ENCODE results near the gene PARD3. TPM values are rescaled to one million over a fixed set of nuclear protein-coding genes. Genes with fewer than 3 reads are reported as not detected.

PARD3 gene
- polyA plus RNA-seq, 4 donors, result 64.9 to 85.2 (median 73.4) TPM

DNA sequence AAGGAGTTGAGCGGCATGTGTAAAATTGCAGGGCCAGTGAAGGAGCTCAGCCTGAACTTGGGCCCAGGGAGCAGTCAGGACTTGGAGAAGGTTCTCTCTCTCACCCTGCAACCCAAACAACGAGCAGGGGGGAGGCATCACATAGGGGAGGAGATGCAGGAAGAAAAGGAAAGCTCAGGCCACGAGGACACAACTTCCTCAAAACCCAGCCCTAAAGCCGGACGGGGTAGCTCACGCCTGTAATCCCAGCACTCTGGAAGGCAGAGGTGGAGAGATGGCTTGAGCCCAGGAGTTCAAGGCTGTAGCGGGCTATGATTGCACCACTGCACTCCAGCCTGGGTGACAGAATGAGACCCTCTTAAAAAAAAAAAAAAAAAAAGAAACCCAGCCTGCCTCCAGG is 629.1 kb downstream of the PARD3 start:
- no peak for DNase-seq (ENCODE audit: low read depth in 4 of 4, low spot score in 2 of 4)

DNA sequence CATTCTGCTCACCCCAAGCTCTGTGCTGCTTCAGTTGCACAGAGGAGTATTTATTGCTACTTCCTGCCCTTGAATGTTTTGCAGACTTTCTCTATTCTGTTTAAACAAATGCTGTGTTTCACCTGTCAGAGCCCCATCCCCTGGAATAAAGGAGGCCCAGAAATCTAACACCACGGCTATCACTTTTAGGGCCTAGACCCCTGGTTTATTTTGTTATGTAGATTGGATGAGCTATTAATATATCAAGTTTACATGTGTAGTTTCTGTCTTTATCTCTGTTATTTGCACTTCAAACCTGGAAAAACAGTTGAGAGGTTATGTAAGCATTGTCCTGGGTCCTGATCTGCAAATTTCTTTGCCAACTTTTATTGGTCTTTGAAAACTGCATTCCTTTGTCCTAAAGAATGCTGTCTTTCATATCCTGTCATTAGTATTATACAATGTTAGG is 630.1 kb downstream of the PARD3 start:
- no peak for DNase-seq (ENCODE audit: low read depth in 4 of 4, low spot score in 2 of 4)

DNA sequence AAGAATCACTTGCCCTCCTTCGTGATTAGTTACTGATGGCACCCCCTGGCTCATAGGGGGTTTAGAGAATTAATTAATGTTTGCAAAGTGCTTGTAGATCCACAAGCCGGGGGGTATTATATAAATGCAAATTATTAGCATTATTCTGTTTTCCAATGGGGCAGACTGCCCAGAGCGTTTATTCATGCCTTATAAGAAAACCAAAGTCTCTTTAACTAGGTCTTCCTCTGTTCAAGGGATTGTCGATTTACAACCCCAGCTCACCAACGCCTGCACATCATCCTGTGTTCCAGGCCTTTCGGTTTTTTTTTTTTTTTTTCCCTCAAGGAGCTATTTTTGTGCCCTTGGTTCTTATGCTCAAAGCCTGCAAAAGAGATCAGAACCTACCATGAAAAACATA is 630.7 kb downstream of the PARD3 start:
- no peak for DNase-seq (ENCODE audit: low read depth in 4 of 4, low spot score in 2 of 4)

DNA sequence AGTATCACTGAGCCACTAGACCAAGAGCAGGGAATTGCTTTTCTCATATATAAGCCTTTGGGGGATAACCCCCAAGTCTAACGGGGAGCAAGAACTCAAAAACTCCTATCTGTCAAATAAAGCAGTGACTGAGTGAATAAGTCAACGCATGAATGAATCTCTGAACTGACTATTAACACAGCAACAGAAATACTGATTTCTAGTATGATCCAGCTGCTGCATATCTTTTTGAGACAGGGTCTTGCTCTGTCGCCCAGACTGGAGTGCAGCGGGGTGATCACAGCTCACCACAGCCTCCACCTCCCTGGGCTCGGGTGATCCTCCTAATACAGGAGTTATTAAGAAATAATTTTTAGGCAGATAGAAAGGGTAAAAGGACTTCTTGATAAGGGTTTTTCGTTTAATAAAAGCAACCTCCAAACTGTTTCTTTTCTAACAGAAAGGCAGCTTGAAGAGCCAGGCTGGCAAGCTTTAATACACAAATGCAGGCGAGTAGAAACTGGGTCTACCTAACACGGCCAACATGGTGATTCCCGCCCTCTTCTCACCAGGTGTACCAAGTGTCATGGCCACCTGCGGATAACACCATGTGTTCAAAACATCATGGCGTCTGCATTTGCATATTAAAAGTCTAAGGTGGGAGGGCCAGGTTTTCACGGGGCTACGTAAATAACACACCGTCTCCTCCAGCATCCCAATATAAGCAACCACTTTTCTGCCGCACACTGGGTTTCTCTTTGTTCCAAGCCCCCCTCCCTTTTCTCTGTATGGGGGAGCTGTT is 631.9 kb downstream of the PARD3 start:
- DNase-seq (ENCODE audit: low read depth in 4 of 4, low spot score in 2 of 4), result no peak

DNA sequence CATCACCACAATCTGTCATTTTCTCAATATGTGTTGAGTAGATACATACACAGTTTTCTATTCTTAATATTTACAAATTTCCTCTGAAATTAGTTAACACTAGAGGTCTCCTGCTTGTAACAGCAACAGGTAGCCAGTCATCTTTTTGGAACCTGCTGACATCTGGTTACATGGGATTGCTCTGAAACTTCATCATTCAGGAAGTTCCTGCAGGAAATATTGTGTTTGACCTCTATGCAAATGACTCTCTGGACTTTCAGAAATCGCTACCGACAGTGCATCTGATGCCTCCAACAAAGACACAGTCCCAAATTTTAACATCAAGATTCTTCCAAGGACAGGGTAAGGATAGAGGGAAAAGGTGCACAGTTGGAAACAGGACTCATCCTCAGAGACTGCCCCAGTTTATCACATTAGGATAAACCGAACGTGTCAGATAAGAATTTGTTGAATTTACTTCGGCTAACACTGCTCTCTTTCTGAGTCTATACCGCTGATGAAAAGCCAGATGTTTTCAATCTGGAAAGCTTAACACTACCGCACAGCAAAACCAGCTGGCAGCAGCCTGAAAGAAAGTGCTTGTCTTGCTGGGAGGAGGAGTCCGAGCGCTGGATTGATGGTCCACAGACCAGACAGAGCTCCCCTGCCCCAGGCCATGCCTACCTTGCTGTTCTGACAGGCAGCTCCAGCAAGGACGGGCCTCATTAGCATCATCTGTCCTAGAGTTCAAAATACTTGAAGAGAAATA is 633.4 kb downstream of the PARD3 start:
- peak in 2 of 4 donors; percentile 37 to 65 for DNase-seq (ENCODE audit: low read depth in 4 of 4, low spot score in 2 of 4)

DNA sequence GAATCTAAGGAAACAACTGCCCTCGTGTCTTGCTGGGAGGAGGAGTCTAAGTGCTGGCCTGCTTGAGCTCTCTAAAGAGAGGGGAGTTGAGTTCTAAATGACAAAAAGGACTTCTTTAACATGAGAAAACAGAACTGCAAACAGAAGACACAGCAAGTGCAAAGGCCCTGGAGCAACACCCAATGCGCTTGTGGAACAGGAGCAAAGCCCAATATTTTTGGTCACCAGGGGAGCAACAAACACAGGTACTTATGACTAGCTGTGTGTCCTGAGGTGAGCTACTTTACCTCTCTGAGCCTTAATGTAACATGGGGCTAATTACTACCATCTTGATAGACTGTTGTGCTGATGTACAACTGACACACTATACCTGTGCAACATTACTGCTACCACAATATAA is 634.3 kb downstream of the PARD3 start:
- no peak for DNase-seq (ENCODE audit: low read depth in 4 of 4, low spot score in 2 of 4)

DNA sequence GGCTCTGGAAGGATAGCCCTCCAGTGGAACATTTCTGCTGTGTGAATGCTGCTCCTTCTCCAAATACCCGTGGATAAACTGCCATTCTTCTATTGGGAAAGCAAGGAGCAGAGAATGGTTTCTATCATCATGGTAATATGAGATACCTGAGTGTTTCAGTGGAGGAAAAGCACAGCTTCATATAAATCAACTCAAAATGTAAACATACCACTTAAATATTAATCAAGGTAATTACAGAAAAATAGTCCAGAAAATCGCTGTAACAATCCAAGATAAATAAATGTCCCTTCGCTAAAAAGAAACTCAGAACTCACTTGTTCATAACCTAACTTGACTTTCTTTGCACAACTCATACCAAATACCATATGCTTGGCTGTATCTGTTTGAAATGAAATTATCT is 635.8 kb downstream of the PARD3 start:
- DNase-seq (ENCODE audit: low read depth in 4 of 4, low spot score in 2 of 4), result no peak

DNA sequence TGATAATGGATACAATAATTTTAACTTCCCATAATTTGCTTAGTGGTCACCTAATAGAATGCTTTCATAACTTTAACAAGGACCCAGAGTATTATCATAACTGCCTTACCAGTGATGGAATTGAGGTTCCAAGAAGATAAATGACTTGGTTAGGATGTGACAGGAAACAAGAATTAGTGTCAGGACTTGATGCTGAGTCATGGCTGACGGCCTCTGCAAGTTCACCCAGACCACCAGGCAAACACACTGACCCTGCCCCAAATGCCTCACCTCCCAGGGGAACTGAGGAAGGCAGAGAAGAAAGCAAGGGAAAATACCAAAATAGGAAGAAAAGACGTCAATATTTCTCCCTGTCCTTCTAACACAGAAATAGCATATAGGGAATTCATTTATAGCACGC is 636.3 kb downstream of the PARD3 start:
- DNase-seq (ENCODE audit: low read depth in 4 of 4, low spot score in 2 of 4), result no peak

DNA sequence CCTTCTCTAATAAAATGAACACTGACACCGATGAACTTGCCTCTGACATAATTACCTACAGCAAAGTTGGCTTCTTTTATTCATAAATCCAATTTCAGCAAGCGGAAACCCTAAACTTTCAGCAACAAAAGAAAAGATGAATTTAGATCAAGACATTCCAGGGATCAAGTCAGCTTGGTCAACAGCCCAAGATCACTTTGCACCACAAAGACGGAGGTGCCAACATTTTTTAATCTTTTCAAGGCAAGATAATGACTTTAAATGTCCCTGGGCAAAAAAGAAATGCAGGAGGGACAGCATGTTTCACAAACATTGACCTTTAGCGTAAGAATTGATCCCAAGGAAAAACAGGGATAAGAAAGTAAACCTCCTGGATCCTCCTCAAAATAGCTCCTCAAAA is 636.9 kb downstream of the PARD3 start:
- no peak for DNase-seq (ENCODE audit: low read depth in 4 of 4, low spot score in 2 of 4)

DNA sequence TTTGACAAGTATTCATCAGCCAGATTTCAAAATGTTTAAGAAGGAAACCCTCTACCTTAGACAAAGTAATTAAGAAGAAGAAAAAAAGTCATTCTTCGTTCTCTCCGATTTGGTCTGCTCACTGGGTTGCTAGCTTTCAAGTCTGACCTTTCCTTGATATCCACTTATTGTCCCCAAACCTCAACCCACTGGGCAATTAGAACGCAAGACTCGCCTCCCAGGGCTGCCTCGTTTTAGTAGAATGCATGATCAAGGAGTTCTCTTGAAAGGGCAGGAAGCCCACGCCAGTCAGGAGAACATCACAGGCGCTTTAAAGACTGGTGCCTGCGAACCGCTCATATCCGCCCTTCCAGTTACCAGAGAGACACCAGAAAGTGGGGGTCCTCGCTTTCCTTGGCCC is 637.7 kb downstream of the PARD3 start:
- no peak for DNase-seq (ENCODE audit: low read depth in 4 of 4, low spot score in 2 of 4)

DNA sequence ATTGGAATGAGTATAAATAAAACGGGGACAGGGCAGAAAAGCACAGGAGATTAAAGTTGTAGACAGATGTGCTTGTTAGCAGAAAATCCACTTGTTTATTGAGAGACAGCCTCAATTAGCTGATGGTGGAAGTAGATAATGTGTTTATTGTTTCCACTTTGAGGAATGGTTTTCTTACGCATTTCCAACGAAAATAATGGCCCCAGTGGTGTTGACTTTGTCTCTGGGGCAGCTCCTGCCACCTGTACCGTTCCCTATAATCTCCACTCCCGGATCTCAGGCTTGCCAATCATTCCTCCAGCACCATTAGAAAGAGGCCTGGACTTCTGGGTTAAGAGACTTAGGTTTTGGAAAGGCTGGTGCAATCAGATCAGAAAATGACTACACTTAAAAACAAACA is 638.7 kb downstream of the PARD3 start:
- DNase-seq (ENCODE audit: low read depth in 4 of 4, low spot score in 2 of 4), result no peak

DNA sequence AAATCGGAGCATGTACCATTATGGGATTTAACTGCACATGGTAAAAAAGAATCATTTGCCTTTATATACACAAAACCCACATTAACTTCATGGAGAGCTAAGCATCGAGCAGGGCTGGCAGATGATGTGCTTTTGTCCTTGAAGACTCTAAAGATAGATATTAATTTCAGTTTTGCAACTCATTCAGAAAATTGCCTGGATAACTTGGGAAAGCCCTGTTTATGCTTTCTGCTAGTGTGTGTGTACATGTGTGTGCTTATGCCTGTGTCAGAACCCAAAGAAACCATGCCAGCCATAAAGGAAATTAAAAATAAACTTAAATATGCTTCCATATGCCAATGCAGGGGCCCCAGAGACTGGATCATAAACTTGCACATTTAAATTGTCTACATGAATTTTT is 640.0 kb downstream of the PARD3 start:
- DNase-seq (ENCODE audit: low read depth in 4 of 4, low spot score in 2 of 4), result no peak

DNA sequence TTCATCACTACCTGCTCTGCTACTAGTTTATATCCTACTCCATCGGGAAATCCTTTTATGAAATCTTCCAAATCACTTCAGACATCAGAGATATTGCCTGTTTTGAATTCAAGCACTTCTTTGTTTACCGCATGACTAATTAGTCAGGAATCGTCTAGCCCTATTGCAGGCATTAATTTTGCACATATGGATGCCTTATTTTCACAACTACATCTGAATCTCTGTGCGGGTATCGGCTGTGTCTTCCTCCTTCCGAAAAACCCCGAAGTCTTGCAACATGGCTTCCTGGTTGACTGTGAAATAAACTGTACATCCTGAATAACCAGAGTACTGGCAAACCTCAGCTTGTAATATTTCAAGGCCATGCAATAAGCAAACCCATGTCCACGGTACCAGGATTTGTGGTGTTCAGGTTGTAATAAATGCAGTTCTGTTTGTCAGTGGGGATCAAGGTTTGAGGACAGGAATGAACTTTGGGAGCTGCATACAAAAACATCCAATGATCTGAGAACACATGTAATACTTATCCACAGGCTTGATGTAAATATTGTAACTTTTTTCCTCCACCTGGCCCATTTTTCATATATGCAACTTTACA is 642.1 kb downstream of the PARD3 start:
- no peak for DNase-seq (ENCODE audit: low read depth in 4 of 4, low spot score in 2 of 4)

DNA sequence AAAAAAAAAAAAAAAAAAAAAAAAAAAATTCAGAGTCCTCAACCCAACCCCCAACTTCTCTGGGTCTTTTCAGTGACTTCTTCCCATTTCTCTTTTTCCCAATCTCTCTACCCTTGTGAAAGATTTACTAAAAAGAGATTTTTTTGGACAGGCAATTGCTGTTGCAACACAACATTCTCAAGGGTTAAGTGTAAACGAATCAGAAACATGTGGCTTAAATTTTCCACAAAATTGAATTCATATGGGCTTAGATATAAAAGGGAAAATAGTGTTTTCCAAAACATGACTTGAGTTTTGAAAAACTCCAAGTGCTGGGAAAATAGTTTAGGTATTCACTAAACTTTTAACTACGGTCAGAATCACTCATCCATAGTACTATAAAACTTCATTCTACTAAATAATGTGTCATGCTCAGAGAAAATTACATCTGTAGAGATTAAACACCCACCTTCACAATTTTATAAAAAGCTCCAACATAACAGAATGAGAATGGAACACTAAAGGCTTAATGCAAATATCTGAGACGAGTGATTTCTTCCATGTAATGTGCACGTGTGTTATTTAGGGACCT is 643.1 kb downstream of the PARD3 start:
- no peak for DNase-seq (ENCODE audit: low read depth in 4 of 4, low spot score in 2 of 4)

DNA sequence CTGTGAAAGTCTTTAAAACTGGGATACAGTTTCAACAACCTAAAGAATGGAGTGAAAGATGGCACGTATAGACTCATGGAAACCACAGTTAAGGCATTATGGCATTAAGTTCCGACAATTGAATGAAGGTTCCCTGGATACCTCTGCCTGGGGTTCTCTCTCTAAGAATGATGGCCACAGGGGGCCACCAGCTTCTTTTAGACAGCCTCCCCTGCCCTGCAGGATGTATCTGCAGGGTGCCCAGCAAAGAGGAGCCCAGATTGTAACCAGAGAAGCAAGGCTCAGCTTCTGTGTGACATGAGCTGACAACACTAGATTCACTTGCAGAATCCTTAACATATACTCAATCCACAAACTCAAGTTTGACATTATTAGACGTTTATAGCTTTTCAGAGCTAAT is 645.4 kb downstream of the PARD3 start:
- no peak for DNase-seq (ENCODE audit: low read depth in 4 of 4, low spot score in 2 of 4)

DNA sequence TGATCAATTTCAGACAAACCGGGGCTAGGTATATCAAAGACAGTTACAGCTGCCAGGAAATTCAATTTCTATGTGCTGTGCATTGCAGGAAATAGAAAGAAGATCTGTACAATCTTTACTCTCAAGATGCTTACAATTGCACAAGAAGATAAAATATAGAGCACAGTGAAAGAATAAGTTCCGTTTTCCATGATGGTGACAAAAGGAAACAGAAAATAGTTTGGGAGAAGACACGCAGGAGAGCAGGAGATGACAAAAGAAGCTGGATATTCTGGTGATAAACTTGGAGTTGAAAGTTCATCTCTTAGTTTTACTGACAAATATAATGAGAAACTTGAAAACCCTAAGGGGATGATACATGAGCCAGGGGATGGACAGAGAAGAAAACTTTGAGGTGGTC is 646.0 kb downstream of the PARD3 start:
- no peak for DNase-seq (ENCODE audit: low read depth in 4 of 4, low spot score in 2 of 4)

DNA sequence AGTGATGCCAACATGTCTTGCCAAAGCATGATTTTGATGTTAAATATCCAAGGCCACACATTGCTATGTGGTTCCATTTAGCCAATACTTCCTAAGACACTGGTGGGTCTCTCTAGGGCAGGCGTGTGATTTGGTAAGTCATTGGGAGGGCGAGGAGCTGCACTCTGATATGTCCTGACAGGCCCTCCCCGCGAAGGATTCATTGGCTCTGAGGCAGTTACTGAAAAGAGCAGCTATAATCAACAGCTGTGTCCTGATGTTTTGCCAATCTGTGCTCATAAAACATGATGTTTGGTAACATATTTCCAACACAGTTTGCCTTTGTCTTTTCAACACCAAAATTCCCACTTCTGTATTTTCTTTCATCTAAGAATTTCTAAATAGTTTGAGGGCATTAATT is 646.7 kb downstream of the PARD3 start:
- no peak for DNase-seq (ENCODE audit: low read depth in 4 of 4, low spot score in 2 of 4)

DNA sequence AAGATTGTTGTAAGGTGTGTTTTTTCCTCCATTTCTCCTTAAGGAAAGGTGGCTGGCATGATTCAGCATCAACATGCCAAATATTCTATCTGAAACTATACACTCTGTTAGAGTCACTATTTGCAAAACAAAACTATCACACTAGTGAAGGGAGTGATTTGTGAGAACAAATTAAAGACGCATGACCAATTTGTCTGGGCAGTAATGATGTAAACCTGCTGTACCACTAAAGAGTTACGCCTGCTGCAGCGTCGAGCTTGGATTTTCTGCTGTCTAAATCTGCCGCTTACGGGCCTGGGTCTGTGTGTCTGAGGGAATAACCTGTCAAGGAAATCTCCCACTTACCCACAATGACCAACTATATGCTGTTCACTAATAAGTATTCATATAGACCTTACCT is 648.3 kb downstream of the PARD3 start:
- DNase-seq (ENCODE audit: low read depth in 4 of 4, low spot score in 2 of 4), result no peak

DNA sequence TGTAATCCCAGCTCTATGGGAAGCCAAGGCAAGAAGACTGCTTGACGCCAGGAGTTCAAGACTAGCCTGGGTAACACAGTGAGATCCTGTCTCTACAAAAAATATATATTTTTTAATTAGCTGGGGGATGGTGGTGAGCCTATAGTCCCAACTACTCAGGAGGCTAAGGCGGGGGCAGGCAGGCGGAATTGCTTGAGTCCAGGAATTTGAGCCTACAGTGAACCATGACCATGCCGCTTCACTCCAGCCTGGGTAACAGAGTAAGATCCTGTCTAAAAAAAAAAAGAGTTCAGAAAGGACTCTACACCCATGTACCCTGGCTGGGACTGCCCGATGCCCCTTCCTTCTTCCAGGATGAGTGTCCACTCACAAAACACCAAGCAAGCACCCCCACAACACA is 648.7 kb downstream of the PARD3 start:
- no peak for DNase-seq (ENCODE audit: low read depth in 4 of 4, low spot score in 2 of 4)

DNA sequence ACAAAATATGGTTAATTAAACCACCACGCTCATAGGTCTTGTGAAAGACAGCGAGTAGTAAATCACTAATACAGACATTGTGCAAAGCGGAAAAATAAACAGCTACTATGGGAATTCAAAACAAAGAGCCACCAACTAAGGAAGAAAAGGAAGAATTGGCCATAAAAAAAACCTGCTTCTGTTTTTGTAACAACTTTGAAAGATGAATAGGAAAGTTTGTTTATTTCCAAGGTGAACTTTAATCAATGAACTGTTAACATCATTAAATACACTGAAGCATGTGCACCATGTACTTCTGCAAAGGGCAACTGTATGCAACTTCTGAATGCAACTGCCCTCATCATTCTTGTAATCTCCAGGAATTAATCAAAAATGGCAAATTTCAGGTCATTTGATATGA is 651.1 kb downstream of the PARD3 start:
- DNase-seq (ENCODE audit: low read depth in 4 of 4, low spot score in 2 of 4), result no peak

DNA sequence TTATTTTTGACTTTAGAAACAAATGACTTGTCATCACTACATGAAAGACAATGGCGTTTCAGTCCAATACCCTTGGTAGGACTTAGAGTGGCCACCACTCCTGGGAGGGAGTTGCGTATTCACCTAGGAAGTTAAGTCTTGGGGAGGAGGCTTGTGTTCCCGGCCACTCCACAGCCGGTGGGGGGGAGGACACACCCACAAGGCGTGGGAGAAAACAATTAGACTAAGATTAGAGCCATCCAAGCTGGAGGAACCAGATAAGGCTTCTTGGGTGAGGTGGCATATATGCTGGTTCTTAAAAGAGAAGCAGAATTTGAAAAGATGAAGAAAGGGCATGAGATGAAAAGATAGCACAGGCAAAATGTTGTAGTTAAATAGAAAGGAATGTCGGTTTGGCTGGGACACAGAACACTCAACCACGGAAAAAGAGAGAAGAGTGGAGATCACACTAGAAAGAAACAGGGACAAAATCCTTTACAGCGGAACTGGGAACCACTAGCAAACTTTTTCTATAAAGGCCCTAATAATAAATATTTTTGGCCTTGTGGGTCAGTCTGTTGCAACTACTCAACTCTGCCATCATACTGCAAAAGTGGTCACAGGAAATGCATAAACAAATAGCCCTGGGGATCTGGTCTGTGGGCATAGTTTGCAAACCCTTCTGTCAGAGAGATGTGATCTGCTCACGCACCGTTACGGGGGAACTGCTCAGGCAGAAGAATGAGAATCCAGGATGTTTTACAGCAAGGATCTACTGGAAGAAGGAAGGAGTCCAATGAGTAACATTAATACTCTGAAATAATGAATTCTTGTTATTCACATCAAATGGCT is 651.8 kb downstream of the PARD3 start:
- DNase-seq (ENCODE audit: low read depth in 4 of 4, low spot score in 2 of 4), result no peak
